NCI-H1105 treated with DMSO at 0.1 percent for 48 hours (cell line): ENCODE results near the gene COBLL1.
A peak's percentile ranks its signal among the peaks of the same experiment; 100 is the strongest.
"Not testable (repeated sequence)": the region's sequence is repeated elsewhere in the genome, so short reads cannot be mapped to it uniquely, and the experiment has no call there.

Experiments
- DNase-seq: peaks from one replicate; lab custom pipeline; 2025; lab: John Stamatoyannopoulos, UW

COBLL1 gene, protein sequence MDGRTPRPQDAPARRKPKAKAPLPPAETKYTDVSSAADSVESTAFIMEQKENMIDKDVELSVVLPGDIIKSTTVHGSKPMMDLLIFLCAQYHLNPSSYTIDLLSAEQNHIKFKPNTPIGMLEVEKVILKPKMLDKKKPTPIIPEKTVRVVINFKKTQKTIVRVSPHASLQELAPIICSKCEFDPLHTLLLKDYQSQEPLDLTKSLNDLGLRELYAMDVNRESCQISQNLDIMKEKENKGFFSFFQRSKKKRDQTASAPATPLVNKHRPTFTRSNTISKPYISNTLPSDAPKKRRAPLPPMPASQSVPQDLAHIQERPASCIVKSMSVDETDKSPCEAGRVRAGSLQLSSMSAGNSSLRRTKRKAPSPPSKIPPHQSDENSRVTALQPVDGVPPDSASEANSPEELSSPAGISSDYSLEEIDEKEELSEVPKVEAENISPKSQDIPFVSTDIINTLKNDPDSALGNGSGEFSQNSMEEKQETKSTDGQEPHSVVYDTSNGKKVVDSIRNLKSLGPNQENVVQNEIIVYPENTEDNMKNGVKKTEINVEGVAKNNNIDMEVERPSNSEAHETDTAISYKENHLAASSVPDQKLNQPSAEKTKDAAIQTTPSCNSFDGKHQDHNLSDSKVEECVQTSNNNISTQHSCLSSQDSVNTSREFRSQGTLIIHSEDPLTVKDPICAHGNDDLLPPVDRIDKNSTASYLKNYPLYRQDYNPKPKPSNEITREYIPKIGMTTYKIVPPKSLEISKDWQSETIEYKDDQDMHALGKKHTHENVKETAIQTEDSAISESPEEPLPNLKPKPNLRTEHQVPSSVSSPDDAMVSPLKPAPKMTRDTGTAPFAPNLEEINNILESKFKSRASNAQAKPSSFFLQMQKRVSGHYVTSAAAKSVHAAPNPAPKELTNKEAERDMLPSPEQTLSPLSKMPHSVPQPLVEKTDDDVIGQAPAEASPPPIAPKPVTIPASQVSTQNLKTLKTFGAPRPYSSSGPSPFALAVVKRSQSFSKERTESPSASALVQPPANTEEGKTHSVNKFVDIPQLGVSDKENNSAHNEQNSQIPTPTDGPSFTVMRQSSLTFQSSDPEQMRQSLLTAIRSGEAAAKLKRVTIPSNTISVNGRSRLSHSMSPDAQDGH

DNA sequence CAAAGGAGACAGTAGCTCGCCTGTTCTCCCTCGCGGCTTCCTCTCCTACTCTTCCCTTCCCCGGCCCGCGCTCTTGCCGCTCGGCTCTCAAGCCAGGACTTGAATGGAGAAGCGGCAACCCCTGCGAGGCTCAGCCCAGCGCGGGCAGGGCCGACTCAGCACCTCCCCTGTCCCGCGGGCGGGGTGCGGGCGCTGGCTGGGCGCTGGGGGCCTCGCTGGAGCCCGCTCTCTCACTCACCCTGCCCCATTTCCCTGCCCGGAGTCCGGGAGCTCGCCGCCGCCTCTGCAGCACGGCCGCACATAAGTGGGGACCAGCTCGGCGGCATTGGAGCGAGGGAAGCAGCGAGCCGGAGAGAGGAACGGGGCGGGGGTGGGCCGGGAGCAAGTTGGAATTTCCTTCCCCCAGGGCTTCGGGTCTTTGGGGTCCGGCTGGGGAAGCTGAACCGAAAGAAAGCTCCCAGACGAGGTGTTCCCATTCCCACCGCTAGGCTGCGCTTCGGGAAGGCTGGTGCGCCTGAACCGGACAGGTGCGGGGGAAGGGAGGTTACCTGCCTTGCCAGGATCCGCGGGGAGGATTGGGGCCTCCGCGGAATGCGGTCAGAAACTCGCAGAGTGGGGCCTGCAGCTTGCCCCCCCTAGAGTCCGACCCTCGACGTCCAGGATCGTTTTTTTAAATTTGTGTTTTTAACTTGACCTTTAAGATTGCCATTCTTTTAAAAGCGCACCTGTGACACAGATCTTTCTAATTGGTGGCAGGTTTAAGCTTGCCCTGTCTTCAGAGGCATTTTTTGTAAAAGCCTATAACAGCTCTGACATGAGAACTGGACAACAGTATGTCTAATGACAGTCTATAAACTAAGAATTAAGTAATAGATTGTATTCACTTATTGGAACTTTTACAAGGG, at the start of gene COBLL1:
Gene COBLL1, minus strand, starts transcription at position 105 of the 905 bp plus-strand sequence. CDS start 627 bp downstream, outside the sequence.
- DNase-seq: peak; percentile 78

DNA sequence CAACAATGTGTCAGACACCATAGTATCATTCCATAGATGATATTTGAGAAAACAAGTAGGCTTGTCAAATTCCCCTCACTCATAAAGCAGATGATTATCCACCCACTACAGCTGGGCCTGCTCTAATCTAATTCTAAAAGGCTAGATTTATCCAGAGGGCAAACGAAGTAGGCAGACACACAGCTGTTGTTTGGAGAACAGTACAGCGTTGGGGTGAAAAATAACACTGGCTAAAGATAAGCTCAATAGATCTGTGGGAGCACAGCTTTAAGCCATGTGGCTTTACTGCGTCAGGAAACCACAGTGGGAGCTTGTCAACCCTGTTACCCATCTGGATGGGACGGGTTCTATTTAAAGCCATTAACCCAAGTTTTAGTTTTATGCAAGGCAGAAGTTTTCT, 48.9 kb upstream of the COBLL1 start:
- DNase-seq: no peak

DNA sequence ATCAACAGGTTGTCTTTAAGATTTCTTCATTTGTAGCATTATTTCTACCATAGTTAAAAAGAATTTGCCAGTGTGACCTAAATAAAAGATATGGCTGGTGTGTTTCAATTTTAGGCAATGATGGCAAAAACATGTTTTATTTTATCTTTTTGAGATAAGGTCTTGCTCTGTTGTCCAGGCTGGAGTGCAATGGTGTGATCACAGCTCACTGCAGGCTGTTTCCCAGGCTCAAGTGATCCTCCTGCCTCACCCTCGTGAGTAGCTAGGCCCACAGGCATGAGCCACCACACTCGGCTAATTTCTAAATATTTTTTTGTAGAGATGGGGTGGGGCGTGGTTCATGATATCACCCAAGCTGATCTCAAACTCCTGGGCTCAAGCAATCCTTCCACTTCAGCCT, 47.0 kb upstream of the COBLL1 start:
- no peak for DNase-seq

DNA sequence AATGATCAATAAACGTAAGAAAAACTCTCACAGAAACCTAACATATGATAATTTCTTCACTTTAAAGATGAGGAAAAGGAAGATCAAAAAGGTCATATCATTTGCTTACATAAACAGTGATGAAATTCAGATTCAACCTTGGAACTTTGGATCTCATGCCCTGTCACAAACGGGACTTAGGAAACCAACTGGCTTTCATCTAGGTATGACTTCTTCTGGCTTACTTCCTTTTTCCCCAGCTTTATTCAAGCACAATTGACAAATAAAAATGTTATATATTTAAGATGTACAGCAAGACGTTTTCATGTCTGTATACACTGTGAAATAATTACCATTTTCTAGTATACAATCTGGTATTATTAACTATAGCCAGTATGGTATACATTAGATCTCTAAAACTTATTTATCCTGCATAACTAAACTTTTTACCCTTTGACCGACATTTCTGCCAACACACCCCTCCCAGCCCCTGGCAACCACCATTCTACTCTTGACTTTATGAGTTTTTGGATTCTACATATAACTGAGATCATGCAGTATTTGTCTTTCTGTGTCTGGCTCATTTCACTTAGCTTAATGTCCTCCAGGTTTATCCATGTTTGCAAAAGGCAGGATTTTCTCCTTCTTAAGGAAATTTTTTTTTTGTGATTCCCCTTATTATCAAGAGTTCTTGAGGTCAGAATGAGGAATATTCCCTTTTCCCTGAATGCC, 46.0 kb upstream of the COBLL1 start:
- no peak for DNase-seq

DNA sequence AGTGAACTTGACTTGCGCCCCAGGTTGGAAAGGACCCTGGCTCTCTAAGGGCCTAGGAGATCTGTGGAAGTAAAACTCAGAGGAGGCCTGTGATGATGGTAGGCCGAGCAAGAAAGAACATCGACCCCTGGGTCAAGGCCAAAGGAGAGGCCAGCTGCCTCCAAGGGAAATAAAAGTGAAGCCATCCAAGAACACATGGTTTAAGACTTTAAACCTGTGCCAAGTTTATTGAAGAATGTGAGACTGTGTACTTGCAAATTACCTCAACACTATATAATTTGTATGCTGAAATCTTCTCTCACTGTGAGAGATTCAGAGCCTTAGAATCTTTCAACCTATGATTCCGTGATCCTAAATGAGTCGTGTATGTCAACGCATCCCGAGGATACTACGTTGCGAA, 40.7 kb upstream of the COBLL1 start:
- DNase-seq: no peak

DNA sequence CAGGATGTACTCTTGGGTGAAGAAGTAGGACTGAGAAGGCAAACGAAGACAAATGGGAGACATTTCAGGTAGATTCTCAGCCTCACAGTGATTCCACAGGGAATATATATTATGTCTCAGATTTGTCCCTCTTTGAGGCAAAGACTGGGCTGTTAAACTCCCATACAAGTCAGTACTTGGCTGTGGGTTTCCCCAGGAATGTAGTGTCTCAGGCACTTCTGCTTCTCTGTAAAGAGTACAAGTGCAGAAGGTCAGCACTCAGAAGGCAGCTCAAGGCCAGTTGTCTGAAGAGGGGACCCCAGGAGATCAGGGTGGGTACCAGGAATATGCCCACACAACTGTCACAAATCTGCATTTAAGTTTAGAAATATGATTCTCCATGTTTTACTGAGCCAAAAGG, 39.9 kb upstream of the COBLL1 start:
- no peak for DNase-seq

DNA sequence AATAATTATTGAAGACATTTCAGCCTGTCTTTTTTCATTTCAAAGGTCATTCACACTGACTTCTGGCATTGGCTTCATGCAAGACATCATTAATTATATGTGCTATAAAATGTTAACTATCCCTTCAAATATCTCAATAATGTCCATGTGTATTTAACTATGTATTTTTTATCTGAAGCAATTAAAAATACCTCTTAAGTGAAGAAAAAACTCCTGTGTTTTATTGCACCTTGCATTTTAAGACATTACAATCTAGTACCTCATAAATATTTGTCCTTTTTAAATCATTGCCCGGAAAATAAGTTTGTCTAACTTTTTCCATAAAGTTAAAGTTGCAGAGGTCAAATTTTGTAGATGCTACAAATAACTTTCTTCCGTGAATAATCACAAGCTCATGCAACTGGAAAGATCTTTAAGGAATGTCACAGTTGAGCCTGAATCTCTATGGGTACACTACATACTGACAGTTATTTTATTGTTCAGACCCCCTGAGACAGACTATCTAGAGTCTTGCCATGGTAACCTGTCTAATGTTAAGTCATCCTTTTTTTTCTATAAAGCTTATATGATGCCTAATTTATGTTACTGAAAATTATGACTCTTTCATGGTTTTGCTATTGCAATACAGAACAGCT, 38.4 kb upstream of the COBLL1 start:
- no peak for DNase-seq

DNA sequence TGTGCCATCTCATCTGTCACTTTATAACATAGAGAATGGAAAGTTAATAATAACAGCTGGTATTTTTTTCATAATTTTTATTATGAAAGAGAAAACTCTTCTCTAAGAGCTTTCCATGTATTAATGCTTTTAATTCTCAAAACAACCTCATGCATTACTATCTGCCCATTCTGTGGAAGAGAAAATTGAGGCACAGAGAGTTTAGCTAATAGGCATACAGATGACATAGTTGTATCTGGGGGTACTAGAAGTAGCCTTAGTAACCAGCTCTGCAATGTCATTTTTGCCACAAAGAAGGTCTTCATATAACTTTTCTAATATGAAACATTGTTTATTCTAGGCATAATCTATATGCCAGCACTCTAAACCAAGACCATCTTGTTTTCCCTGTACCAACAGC, 36.3 kb upstream of the COBLL1 start:
- DNase-seq: no peak

DNA sequence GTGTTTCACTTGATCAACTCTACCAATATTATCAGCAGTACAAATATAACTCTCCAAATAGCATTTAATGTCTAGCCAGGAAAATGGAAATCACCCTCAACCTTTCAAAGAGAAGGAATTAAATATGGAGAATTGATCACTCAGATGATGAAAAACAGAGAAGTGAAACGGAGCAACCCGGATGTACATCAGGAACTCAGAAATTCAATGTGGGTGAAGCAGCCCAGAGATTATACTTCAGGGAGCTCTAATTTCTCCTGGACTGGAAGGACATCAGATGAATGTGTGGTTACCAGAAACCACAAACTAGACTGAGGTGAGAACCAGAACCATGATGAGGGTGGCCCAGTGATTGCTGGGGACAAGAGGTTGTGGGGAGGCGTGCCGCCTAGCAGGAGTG, 35.5 kb upstream of the COBLL1 start:
- DNase-seq: no peak

DNA sequence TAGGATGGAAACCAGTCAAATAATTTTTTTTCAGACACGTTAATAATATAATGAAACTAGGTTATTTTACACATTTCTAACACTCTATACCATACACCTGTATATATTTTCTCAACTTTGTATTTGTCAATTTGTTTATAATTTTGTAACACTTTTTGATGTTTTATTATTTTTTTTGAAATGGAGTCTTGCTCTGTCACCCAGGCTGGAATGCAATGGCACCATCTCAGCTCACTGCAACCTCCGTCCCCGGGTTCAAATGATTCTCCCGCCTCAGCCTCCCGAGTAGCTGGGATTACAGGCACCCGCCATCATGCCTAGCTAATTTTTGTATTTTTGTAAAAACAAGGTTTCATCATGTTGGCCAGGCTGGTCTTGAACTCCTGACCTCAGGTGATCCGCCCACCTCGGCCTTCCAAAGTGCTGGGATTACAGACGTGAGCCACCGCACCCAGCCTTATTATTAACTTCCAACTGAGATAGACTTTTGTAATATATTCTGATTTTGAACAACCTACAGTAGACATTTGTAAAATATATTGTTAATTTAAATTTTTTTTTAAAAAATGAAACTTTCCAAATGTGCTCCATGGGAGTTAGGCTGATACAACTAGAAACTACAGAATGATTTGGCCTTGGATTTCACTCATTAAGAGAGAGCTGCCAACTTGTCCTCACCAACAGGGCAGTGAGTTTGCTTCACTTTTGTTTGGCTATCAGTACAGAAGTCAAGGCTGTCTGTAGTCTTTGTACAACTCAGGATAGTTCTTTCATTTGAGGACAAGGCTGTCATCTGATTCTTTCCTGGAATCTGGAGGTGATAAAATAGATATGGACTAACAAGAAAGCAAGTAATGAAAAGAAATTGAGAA, 33.9 kb upstream of the COBLL1 start:
- no peak for DNase-seq

DNA sequence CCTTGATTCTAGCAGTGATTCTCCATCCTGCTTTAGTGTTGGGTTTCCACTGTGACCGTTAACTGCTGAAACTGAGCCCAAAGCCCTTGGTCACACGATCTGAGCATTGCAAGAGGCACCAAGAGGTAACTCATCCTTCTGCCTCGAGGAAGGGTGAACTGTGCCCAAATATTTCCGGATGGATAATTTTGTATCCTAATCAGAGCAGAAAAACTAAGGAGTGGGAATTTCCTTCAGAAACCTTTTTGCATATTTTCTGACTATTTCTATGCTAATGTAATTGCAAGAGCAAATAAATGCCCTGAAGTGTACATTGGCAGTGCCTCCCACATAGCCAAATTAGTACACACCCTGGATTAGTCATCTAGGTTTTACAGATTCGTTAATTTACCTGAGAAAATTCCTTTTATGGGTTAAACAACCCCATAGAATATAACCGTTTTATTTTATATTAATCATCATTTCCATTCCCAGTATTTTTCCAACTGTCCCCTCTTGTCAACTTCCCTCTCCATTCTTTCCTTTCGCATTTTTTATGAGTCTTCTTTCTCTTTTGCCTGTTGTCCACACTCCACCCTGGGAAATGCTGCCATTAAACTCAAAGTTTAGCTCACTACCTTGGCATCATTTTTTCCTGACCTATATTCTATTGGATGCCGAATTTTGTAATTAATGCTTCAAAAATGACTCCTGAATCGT, 31.7 kb upstream of the COBLL1 start:
- DNase-seq: no peak

DNA sequence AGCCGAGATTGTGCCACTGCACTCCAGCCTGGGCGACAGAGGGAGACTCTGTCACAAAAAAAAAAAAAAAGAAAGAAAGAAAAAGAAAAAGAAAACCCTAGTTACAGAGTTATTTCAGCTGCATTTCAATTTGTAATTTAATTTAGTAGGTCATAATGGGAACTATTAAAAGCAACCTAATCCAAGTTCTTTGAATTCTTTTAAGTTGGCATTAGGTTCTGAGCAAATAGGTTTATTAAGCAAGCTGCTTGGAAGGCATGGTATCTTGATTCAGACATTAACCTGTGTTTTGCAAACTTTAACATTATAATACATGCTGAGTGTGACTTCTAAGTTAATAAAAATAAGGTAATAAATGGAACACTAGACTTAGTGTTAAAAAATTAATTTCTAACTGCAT, 29.8 kb upstream of the COBLL1 start:
- DNase-seq: no peak

DNA sequence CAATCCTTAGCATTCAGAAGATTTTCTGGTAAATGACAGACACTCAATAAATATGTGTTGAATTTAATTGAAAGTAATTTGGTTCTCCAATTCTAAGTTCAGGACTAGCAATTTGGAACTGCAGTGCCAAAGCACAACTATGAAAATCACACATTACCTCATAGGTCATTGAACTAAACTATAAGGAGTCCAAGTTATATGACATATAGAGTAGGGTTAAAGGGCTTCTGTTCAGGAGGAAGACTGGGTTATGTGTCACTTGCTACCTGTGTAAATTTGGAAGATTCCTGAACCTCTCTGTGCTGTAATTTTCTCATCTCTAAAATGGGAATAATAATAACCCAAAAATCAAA, 27.8 kb upstream of the COBLL1 start:
- no peak for DNase-seq

DNA sequence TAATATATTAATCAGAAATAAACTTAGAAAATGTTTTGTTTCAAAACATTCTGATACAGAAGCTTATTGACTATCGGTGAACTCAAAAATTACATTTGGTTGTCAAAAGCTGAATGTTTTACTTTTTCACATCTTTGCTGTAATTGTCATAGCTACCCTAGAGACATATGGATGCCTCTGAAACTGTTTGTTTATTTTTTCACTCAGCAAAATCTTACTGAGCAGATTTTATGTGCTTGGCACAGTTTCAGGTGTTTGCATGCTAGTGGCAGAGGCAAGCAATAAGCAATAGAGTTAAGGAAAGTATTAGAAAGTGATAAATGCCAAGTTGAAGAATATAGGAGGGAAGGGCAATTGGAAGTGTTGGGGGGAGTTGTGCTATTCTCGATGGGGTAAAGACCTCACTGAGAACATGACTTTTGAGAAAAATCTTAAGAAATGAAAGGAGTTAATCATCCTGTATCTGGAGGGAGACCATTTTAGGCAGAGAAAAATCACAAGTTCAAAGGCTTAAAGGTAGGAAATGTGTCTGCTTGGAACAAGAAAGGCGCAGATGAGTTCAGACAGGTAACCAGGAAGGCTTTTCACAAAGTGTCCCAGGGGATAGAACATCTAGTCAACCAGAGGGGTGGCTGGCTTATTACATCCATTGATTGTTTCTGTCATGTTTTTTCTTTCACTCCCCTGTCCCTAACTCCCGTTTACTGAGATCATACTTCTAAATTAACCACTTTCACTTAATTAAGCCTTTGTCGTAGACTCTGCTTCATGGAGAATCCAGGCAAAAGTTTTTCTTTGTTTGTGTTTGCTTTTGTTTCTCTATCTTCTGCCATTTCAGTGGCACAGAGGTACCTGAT, 27.2 kb upstream of the COBLL1 start:
- DNase-seq: peak; percentile 47

DNA sequence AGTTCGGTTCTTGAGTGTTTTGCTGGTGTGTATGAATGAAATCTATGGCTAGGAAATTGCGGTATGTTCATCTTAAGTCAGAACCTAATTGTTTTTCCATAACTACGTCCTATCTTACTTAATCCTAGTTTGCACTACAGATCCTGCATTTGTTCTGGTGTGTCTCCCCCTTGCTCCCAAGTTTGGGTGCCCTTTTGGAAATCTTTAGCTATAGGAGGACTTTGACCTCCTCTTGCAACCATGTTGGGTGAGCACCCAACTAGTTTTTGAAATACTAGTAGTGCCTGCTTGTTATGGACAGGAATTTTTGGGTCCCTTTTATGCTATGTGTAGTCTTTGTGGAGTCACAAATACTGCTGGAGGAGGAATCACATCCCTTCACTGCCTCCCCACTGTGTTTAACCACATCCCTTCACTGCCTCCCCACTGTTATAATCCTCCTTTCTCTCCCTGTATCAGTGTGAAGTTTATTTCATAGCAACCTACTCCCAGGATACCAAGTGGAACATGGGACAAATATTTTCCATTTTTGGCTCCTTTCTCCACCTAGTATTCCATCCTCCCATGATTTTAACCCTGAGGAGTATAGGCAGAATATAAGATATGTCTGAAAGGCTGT, 26.3 kb upstream of the COBLL1 start:
- DNase-seq: no peak

DNA sequence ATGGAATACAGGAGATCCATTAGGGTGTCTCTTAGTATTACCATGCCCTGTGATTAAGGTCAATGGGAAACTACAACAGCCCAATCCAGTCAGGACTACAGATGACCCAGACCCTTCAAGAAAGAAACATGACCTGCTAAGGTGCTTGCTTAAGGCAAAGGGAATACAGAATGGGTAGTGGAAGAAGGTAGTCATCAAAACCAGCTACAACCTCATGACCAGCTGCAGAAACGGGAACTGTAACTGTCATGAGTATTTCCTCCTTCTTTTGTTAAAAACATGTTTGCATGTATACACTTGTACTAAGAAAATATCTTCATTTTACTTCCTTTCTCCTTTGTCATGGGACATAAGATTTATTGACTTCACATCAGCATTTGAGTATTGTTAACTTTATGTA, 24.8 kb upstream of the COBLL1 start:
- DNase-seq: not testable (repeated sequence)

DNA sequence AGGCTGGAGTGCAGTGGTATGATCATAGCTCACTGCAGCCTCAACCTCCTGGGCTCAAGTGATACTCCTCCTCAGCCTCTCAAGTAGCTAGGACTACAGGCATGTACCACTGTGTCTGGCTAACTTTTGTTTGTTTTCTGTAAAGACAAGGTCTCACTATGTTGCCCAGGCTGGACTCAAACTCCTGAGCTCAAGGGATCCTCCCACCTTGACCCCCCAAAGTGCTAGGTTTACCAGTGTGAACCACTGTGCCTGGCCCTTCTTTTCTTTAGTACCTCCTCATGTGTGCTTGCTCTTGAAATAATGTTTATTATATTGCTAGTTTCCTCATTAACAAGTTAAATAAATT, 19.0 kb upstream of the COBLL1 start:
- DNase-seq: no peak
